SK-N-SH treated with all-trans-retinoic acid at 6 μM for 48 hours (cell line): ENCODE measurements around the gene TLCD1.

Experiments
- ATAC-seq: fragments of 200-7000 bp; cut with Tn5 transposase; 3 replicates; pipeline ENCODE4 v1.9.1; 2020; ENCODE audit warnings: mild to moderate bottlenecking, moderate library complexity
- ARNTL ChIP-seq: fragments of 450-650 bp; formaldehyde crosslinking; IDR thresholded peaks from 2 replicates; pipeline ENCODE4 v1.5.0; 2020; ENCODE audit warnings: low read depth, mild to moderate bottlenecking, moderate library complexity, borderline replicate concordance
- BACH2 ChIP-seq: fragments of 250-450 bp; sonication (Bioruptor Pico); IDR thresholded peaks from 2 replicates; pipeline ENCODE4 v1.9.0; 2021; ENCODE audit warnings: mild to moderate bottlenecking, borderline replicate concordance
- CSDC2 ChIP-seq: fragments of 250-450 bp; sonication (Bioruptor Pico); IDR thresholded peaks from 2 replicates; pipeline ENCODE4 v1.5.0; 2020; ENCODE audit warnings: mild to moderate bottlenecking, moderate library complexity
- ESRRG ChIP-seq: fragments of 250-450 bp; sonication (Bioruptor Pico); IDR thresholded peaks from 2 replicates; pipeline ENCODE4 v1.6.1; 2021; ENCODE audit warnings: mild to moderate bottlenecking
- GLIS3 ChIP-seq: fragments of 250-450 bp; sonication (Bioruptor Pico); IDR thresholded peaks from 2 replicates; pipeline ENCODE4 v1.5.0; 2020; ENCODE audit warnings: mild to moderate bottlenecking, moderate library complexity
- ISL1 ChIP-seq: fragments of 250-450 bp; sonication (Bioruptor Pico); IDR thresholded peaks from 2 replicates; pipeline ENCODE4 v2.1.2; 2022; ENCODE audit warnings: mild to moderate bottlenecking, moderate library complexity
- OSR1 ChIP-seq: fragments of 250-450 bp; sonication (Bioruptor Pico); IDR thresholded peaks from 2 replicates; pipeline ENCODE4 v1.8.0; 2022; ENCODE audit warnings: moderate library complexity, mild to moderate bottlenecking, inconsistent platforms
- PPARA ChIP-seq: fragments of 250-450 bp; sonication (Bioruptor Pico); IDR thresholded peaks from 2 replicates; pipeline ENCODE4 v1.5.0; 2020; ENCODE audit warnings: mild to moderate bottlenecking, borderline replicate concordance
- RARB ChIP-seq: fragments of 250-450 bp; sonication (Bioruptor Pico); IDR thresholded peaks from 2 replicates; pipeline ENCODE4 v1.8.0; 2021; ENCODE audit warnings: mild to moderate bottlenecking, moderate library complexity
- SNAI2 ChIP-seq: fragments of 250-450 bp; sonication (Bioruptor Pico); IDR thresholded peaks from 2 replicates; pipeline ENCODE4 v1.5.0; 2020; ENCODE audit warnings: mild to moderate bottlenecking, moderate library complexity
- TOX ChIP-seq: fragments of 250-450 bp; sonication (Bioruptor Pico); IDR thresholded peaks from 2 replicates; pipeline ENCODE4 v1.8.0; 2021; ENCODE audit warnings: mild to moderate bottlenecking, moderate library complexity, borderline replicate concordance
- ZC3H10 ChIP-seq: fragments of 250-450 bp; sonication (Bioruptor Pico); IDR thresholded peaks from 2 replicates; pipeline ENCODE4 v1.5.1; 2021; ENCODE audit warnings: mild to moderate bottlenecking, moderate library complexity
- ZFP3 ChIP-seq: fragments of 250-450 bp; sonication (Bioruptor Pico); IDR thresholded peaks from 2 replicates; pipeline ENCODE4 v1.5.0; 2020; ENCODE audit warnings: mild to moderate bottlenecking, moderate library complexity
- ZFP30 ChIP-seq: fragments of 450-650 bp; formaldehyde crosslinking; IDR thresholded peaks from 2 replicates; pipeline ENCODE4 v1.5.0; 2022; ENCODE audit warnings: mild to moderate bottlenecking, moderate library complexity
- ZNF565 ChIP-seq: fragments of 450-650 bp; formaldehyde crosslinking; conservative IDR thresholded peaks from 2 replicates; pipeline ENCODE4 v1.5.0; 2020; ENCODE audit warnings: low read depth, mild to moderate bottlenecking, moderate library complexity
- ZNF70 ChIP-seq: fragments of 450-650 bp; formaldehyde crosslinking; IDR thresholded peaks from 2 replicates; pipeline ENCODE4 v1.5.0; 2020; ENCODE audit warnings: mild to moderate bottlenecking, moderate library complexity
- TF ChIP-seq, protein P1 (sequence below): fragments of 250-450 bp; sonication (Bioruptor Pico); IDR thresholded peaks from 2 replicates; pipeline ENCODE4 v1.5.0; 2020; ENCODE audit warnings: mild to moderate bottlenecking, moderate library complexity
- TF ChIP-seq, protein P2 (sequence below): fragments of 250-450 bp; sonication (Bioruptor Pico); IDR thresholded peaks from 2 replicates; pipeline ENCODE4 v1.5.1; 2021; ENCODE audit warnings: mild to moderate bottlenecking, moderate library complexity
- TF ChIP-seq, protein P3 (sequence below): fragments of 250-450 bp; sonication (Bioruptor Pico); IDR thresholded peaks from 2 replicates; pipeline ENCODE4 v1.8.0; 2021; ENCODE audit warnings: low read depth, mild to moderate bottlenecking, moderate library complexity, borderline replicate concordance
- TF ChIP-seq, protein P4 (sequence below): fragments of 250-450 bp; sonication (Bioruptor Pico); IDR thresholded peaks from 2 replicates; pipeline ENCODE4 v1.8.0; 2020; ENCODE audit warnings: mild to moderate bottlenecking, moderate library complexity, borderline replicate concordance
- TF ChIP-seq, protein P5 (sequence below): fragments of 250-450 bp; sonication (Bioruptor Pico); IDR thresholded peaks from 2 replicates; pipeline ENCODE4 v1.5.1; 2020; ENCODE audit warnings: low read depth, mild to moderate bottlenecking, moderate library complexity

Gene TLCD1

DNA sequence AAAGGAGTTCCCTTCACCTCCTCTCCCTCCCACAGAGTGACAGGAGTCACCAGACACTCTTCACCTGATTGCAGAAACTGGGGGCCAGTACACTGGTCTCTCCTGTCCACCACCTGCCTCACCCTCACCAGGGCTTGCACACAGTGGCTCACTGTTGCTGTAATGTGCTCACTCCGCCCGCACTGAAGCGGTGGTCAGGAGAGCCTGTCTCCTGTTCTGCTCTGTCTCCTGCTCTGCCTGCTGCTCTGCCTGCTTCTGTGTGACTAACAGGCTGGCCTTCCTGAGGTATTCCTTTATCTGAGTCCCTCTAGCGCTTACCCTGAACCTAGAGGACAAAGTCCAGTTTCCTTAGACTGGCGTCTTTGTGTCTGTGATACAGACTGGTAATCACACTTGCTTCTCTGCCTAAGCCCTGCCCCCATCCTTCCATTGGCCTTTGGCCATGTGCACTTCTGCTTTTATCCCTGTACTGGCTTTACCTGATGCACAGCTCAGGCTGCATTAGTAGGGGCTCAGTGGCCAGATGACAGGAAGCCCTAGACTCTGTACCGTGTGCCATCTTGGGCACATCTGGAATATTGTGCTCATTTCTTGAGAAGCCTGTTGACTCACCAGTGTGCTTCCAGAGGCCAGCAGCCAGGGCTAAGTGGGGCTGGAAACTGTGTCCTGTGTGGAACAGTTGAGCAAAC, 27.6 kb downstream of the TLCD1 start:
- ATAC-seq = no peak
- TF ChIP-seq OSR1 (CRISPR knock-in tag) (no peak), ISL1 (CRISPR knock-in tag) (no peak), ZC3H10 (CRISPR knock-in tag) (no peak), BACH2 (CRISPR knock-in tag) (no peak)
- TF ChIP-seq, protein P1, sequence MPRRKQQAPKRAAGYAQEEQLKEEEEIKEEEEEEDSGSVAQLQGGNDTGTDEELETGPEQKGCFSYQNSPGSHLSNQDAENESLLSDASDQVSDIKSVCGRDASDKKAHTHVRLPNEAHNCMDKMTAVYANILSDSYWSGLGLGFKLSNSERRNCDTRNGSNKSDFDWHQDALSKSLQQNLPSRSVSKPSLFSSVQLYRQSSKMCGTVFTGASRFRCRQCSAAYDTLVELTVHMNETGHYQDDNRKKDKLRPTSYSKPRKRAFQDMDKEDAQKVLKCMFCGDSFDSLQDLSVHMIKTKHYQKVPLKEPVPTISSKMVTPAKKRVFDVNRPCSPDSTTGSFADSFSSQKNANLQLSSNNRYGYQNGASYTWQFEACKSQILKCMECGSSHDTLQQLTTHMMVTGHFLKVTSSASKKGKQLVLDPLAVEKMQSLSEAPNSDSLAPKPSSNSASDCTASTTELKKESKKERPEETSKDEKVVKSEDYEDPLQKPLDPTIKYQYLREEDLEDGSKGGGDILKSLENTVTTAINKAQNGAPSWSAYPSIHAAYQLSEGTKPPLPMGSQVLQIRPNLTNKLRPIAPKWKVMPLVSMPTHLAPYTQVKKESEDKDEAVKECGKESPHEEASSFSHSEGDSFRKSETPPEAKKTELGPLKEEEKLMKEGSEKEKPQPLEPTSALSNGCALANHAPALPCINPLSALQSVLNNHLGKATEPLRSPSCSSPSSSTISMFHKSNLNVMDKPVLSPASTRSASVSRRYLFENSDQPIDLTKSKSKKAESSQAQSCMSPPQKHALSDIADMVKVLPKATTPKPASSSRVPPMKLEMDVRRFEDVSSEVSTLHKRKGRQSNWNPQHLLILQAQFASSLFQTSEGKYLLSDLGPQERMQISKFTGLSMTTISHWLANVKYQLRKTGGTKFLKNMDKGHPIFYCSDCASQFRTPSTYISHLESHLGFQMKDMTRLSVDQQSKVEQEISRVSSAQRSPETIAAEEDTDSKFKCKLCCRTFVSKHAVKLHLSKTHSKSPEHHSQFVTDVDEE (CRISPR knock-in tag) = no peak
- TF ChIP-seq, protein P2, sequence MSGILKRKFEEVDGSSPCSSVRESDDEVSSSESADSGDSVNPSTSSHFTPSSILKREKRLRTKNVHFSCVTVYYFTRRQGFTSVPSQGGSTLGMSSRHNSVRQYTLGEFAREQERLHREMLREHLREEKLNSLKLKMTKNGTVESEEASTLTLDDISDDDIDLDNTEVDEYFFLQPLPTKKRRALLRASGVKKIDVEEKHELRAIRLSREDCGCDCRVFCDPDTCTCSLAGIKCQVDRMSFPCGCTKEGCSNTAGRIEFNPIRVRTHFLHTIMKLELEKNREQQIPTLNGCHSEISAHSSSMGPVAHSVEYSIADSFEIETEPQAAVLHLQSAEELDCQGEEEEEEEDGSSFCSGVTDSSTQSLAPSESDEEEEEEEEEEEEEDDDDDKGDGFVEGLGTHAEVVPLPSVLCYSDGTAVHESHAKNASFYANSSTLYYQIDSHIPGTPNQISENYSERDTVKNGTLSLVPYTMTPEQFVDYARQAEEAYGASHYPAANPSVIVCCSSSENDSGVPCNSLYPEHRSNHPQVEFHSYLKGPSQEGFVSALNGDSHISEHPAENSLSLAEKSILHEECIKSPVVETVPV (CRISPR knock-in tag) = no peak
- TF ChIP-seq, all 23 proteins: peak for 0

DNA sequence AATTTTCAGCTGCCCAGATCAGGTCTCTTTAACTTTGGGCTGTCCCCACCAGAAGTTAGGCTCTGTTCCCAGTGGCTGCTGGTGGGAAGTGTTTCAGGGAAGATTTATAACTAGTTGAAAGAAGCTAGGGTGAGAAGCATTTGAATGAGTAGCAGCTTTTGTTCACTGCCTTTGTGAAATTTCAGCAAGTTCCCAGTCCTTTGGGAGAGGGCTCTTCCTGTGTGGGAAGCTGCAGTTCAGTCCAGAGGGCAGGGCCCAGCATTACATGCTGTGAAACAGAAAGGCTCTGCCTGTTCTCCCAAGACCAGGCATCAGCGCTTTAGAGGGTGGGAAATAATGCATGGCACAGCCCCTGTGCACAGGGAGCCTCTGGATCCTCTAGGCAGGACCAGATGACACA, 32.2 kb downstream of the TLCD1 start:
- TF ChIP-seq, protein P2 (CRISPR knock-in tag) = no peak
- TF ChIP-seq, protein P3, sequence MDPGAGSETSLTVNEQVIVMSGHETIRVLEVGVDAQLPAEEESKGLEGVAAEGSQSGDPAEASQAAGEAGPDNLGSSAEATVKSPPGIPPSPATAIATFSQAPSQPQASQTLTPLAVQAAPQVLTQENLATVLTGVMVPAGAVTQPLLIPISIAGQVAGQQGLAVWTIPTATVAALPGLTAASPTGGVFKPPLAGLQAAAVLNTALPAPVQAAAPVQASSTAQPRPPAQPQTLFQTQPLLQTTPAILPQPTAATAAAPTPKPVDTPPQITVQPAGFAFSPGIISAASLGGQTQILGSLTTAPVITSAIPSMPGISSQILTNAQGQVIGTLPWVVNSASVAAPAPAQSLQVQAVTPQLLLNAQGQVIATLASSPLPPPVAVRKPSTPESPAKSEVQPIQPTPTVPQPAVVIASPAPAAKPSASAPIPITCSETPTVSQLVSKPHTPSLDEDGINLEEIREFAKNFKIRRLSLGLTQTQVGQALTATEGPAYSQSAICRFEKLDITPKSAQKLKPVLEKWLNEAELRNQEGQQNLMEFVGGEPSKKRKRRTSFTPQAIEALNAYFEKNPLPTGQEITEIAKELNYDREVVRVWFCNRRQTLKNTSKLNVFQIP = no peak
- TF ChIP-seq RARB (CRISPR knock-in tag) = no peak
- ATAC-seq = no peak

DNA sequence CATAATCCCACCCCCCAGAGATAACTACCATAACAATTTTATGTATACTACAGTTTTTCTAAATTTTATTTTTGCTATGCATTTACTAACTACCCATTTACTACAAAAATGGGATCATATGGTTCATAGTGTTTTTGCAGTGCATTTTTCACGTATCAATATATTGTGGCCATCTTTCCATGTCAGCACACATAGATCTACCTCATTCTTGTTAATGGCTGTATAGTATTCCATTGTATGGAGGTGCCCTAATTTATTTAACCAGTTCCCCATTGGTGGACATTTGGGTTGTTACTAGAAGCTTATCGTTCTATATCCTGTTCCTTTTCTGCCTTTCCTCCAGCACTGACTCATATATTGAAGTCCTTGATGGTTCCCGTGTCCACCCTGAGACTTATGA, 37.0 kb downstream of the TLCD1 start:
- no peak for TF ChIP-seq TOX (CRISPR knock-in tag)
- no peak for TF ChIP-seq ZC3H10 (CRISPR knock-in tag)
- TF ChIP-seq ZNF70 (CRISPR knock-in tag) = no peak
- TF ChIP-seq, all 23 proteins: peak for 0

DNA sequence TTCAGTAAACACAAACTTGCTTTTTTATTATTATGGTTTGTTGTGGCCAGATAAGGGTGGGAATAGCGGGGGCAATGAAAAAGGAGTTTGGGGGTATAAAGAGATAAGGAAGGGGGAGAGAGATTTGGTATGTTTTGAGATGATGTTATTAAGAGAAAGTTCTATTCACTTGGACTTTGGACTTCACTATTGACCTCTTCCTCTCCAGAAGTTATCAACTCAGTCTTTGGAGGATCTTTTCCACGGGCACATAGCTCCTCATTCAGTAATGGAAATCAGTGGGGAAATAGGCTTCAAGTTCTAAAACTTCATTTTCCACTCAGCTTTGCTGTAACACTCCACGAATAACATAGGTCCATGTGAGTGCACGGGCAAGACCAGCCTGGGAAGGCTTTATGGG, 37.6 kb downstream of the TLCD1 start:
- no peak for ATAC-seq
- no peak for TF ChIP-seq RARB (CRISPR knock-in tag)
- no peak for TF ChIP-seq ZC3H10 (CRISPR knock-in tag)
- TF ChIP-seq, protein P4, sequence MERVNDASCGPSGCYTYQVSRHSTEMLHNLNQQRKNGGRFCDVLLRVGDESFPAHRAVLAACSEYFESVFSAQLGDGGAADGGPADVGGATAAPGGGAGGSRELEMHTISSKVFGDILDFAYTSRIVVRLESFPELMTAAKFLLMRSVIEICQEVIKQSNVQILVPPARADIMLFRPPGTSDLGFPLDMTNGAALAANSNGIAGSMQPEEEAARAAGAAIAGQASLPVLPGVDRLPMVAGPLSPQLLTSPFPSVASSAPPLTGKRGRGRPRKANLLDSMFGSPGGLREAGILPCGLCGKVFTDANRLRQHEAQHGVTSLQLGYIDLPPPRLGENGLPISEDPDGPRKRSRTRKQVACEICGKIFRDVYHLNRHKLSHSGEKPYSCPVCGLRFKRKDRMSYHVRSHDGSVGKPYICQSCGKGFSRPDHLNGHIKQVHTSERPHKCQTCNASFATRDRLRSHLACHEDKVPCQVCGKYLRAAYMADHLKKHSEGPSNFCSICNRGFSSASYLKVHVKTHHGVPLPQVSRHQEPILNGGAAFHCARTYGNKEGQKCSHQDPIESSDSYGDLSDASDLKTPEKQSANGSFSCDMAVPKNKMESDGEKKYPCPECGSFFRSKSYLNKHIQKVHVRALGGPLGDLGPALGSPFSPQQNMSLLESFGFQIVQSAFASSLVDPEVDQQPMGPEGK (CRISPR knock-in tag) = no peak
- TF ChIP-seq GLIS3 (CRISPR knock-in tag) = no peak
- TF ChIP-seq, protein P5, sequence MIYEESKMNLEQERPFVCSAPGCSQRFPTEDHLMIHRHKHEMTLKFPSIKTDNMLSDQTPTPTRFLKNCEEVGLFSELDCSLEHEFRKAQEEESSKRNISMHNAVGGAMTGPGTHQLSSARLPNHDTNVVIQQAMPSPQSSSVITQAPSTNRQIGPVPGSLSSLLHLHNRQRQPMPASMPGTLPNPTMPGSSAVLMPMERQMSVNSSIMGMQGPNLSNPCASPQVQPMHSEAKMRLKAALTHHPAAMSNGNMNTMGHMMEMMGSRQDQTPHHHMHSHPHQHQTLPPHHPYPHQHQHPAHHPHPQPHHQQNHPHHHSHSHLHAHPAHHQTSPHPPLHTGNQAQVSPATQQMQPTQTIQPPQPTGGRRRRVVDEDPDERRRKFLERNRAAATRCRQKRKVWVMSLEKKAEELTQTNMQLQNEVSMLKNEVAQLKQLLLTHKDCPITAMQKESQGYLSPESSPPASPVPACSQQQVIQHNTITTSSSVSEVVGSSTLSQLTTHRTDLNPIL (CRISPR knock-in tag) = no peak
- no peak for TF ChIP-seq ZNF70 (CRISPR knock-in tag)
- no peak for TF ChIP-seq ZFP30 (CRISPR knock-in tag)
- TF ChIP-seq ISL1 (CRISPR knock-in tag) = no peak
- TF ChIP-seq ZNF565 (CRISPR knock-in tag) = no peak
- no peak for TF ChIP-seq ESRRG (CRISPR knock-in tag)
- TF ChIP-seq CSDC2 (CRISPR knock-in tag) = no peak
- no peak for TF ChIP-seq ARNTL (CRISPR knock-in tag)
- no peak for TF ChIP-seq ZFP3 (CRISPR knock-in tag)
- TF ChIP-seq, protein P3 = no peak
- no peak for TF ChIP-seq PPARA (CRISPR knock-in tag)
- no peak for TF ChIP-seq SNAI2 (CRISPR knock-in tag)

More for the DNA sequence above, 37.0 kb downstream of the TLCD1 start:
- no peak for ATAC-seq
